ENCODE data around the gene LILRA5.
"Not testable (repeated sequence)": the region's sequence is repeated elsewhere in the genome, so short reads cannot be mapped to it uniquely, and the experiment has no call there.

LILRA5 gene

DNA sequence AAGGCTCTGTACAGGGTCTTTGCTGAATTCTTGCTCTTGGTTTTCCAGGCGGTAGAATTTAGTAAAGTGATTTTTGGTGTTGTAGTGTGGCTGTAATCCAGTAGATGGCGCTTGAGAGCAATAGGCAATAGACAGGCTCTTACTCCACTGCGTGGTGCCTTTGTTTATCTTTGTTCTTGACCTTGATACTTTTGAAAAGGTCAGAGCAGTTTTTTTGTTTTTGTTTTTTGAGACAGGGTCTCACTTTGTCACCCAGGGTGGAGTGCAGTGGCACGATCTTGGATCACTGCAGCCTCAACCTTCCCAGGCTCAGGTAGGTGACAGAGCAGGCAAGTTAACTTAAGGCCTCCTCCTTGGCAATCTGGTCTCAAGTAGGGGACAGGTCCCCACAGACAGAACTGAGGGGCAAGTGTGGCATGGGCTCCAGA is 12.2 kb upstream of the LILRA5 start:
- Mint-ChIP-seq H3K27ac (peak overlapping the region; percentile 67), H3K4me3 (no peak overlapping the region), H3K9me3 (peaks cover 9% of the 10 kb centered on the region), H3K27me3 (peaks cover 11% of the 10 kb centered on the region), H3K36me3 (ENCODE audit: low read depth) (peaks cover 5% of the 10 kb centered on the region), H3K4me1 (ENCODE audit: low read depth) (peaks cover 41% of the 10 kb centered on the region)
- intact Hi-C loops (cut with micrococcal nuclease): loop anchor here (1.0 to 2.0 kb wide), 2 partner anchors 30 to 66 kb away; no protein-coding TSS in a partner anchor

DNA sequence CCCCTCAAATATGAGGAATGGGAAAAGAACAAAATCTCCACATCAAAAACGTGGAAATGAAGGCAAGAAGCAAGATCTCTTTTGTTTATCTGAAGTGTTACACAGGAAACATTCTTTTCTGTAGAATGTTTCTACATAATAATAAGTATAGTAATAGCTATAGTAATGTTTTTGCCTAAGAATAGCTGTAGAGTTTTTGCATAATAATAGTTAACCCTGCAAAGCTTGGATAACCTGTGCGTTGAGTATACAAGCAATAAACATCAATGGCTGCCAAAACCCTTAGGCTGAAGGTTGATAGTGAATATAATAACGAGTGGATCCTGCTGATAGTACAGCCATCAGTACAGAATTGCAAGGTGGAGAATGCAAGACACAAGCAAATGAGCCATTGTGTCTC is 11.1 kb upstream of the LILRA5 start:
- no peak overlapping the region for H3K4me3 Mint-ChIP-seq
- H3K27me3 Mint-ChIP-seq: peaks cover 5% of the 10 kb centered on the region
- H3K9me3 Mint-ChIP-seq: peaks cover 9% of the 10 kb centered on the region
- no peak overlapping the region for H3K27ac Mint-ChIP-seq
- intact Hi-C loops (cut with micrococcal nuclease): loop anchor here (2.0 kb wide), 1 partner anchor 31 kb away; no protein-coding TSS in a partner anchor
- H3K4me1 Mint-ChIP-seq (ENCODE audit: low read depth): peaks cover 49% of the 10 kb centered on the region
- H3K36me3 Mint-ChIP-seq (ENCODE audit: low read depth): peaks cover 5% of the 10 kb centered on the region

DNA sequence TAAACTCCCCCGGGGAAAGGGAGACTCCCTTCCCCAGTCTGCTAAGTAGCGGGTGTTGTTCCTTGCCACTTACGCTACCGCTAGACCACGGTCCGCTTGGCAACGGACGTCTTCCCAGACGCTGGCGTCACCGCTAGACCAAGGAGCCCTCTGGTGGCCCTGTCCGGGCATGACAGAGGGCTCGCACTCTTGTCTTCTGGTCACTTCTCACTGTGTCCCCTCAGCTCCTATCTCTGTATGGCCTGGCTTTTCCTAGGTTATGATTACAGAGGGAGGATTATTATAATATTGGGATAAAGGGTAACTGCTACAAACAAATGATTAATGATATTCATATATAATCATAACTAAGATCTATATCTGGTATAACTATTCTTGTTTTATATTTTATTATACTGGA is 10.0 kb upstream of the LILRA5 start:
- H3K27me3 Mint-ChIP-seq: not testable (repeated sequence)

DNA sequence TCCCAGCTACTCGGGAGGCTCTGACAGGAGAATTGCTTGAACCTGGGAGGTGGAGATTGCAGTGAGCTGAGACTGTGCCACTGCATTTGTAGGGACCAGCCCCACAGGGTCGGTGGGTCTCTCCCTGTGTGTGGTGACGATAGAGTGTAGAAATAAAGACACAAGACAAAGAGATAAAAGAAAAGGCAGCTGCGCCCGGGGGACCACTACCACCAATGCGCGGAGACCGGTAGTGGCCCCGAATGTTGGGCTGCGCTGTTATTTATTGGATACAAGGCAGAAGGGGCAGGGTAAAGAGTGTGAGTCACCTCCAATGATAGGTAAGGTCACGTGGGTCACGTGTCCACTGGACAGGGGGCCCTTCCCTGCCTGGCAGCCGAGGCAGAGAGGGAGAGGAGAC is 9.3 kb upstream of the LILRA5 start:
- H3K27me3 Mint-ChIP-seq; intact Hi-C loops (cut with micrococcal nuclease); H3K4me3 Mint-ChIP-seq; H3K36me3 Mint-ChIP-seq (ENCODE audit: low read depth); H3K9me3 Mint-ChIP-seq: not testable (repeated sequence)
- peaks cover 59% of the 10 kb centered on the region for H3K4me1 Mint-ChIP-seq (ENCODE audit: low read depth)
- H3K27ac Mint-ChIP-seq: peak overlapping the region; percentile 51

More for the DNA sequence above, 10.0 kb upstream of the LILRA5 start:
- H3K36me3 Mint-ChIP-seq (ENCODE audit: low read depth); H3K27ac Mint-ChIP-seq; H3K9me3 Mint-ChIP-seq; H3K4me3 Mint-ChIP-seq; intact Hi-C loops (cut with micrococcal nuclease): not testable (repeated sequence)
- H3K4me1 Mint-ChIP-seq (ENCODE audit: low read depth): peaks cover 55% of the 10 kb centered on the region

DNA sequence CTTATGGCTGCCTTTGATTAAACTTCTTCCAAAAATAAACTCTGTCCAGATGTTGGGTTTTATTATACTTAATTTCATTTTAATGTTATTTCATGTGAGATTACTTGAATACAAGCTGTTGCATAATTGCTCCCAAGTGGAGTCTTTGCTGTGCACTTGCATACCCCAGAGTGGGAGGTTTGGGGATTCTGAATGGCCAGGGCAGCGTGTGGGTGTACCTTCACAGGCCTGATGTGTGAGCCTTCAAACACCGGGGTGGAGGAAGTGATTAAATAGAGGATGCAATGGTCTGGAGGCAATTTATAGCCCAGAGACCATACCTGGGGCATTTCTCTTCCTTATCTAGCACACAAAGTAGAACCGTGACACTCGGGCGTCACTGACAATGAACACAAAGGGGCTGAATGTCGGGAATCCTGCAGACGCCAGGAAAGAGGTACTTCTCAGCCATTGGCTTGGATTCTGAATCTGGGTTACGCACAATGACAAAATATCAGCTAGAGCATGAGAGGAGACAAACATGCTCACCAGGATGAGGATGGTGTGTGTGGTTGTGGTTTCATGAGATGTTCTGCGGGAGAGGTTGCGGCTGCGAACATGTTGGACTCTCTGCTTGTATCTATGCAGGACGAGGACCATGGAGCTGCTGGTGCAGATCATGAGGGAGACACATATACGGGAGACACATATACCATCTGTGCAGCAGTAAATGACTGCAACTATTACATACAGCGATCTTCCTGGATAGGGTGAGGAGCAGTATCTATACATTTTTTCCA is 7.1 kb upstream of the LILRA5 start:
- H3K4me1 Mint-ChIP-seq (ENCODE audit: low read depth): peaks cover 55% of the 10 kb centered on the region
- peaks cover 5% of the 10 kb centered on the region for H3K36me3 Mint-ChIP-seq (ENCODE audit: low read depth)
- H3K9me3 Mint-ChIP-seq: peaks cover 9% of the 10 kb centered on the region
- peak overlapping the region; percentile 44 for H3K27ac Mint-ChIP-seq
- intact Hi-C loops (cut with micrococcal nuclease): loop anchor here (5.0 to 10.0 kb wide), 2 partner anchors 38 to 55 kb away; partner anchors contain the start of gene LILRB2
- H3K27me3 Mint-ChIP-seq: no peaks in the 10 kb centered on the region
- H3K4me3 Mint-ChIP-seq: no peak overlapping the region

DNA sequence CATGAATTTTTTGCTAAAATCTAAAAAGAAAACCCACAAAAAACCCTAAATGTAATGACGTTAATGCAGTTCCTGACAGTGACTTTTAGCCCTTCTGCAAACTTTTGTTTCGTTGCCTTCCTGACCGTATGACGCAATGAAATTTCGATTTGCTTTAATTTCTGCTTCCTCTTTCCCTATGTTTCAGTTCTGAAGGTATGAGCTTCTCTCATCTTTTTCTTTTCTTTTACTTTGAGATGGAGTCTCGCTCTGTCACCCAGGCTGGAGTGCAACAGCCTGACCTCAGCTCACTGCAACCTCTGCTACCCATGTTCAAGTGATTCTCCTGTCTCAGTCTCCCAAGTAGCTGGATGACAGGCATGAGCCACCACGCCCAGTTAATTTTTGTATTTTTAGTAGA is 6.1 kb upstream of the LILRA5 start:
- no peaks in the 10 kb centered on the region for H3K27me3 Mint-ChIP-seq
- peaks cover 5% of the 10 kb centered on the region for H3K36me3 Mint-ChIP-seq (ENCODE audit: low read depth)
- H3K27ac Mint-ChIP-seq: peak overlapping the region; percentile 74
- H3K4me1 Mint-ChIP-seq (ENCODE audit: low read depth): peaks cover 50% of the 10 kb centered on the region
- peak overlapping the region; percentile 25 for H3K4me3 Mint-ChIP-seq
- H3K9me3 Mint-ChIP-seq: peaks cover 9% of the 10 kb centered on the region
- intact Hi-C loops (cut with micrococcal nuclease): loop anchor here (5.0 to 10.0 kb wide), 2 partner anchors 37 to 54 kb away; partner anchors contain the start of gene LILRB2

DNA sequence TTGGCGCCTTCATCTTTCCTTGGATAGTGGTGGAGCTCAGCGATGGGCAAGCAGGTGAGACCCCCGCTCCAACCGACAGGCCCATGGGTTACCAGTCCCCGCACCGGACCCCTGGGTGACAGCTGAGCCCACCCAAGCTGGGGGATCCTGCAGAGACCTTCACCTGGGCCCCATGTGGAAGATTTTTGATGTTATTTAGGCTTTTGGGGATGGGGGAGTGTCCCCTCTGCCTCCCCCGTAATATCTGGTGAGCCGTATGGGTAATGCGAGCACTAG is 4.9 kb upstream of the LILRA5 start:
- H3K27ac Mint-ChIP-seq: peak overlapping the region; percentile 74
- intact Hi-C loops (cut with micrococcal nuclease): loop anchor here (5.0 to 10.0 kb wide), 2 partner anchors 36 to 53 kb away; partner anchors contain the start of gene LILRB2
- H3K4me3 Mint-ChIP-seq: no peak overlapping the region
- peaks cover 5% of the 10 kb centered on the region for H3K36me3 Mint-ChIP-seq (ENCODE audit: low read depth)
- no peaks in the 10 kb centered on the region for H3K27me3 Mint-ChIP-seq
- H3K4me1 Mint-ChIP-seq (ENCODE audit: low read depth): peaks cover 61% of the 10 kb centered on the region
- H3K9me3 Mint-ChIP-seq: peaks cover 9% of the 10 kb centered on the region

DNA sequence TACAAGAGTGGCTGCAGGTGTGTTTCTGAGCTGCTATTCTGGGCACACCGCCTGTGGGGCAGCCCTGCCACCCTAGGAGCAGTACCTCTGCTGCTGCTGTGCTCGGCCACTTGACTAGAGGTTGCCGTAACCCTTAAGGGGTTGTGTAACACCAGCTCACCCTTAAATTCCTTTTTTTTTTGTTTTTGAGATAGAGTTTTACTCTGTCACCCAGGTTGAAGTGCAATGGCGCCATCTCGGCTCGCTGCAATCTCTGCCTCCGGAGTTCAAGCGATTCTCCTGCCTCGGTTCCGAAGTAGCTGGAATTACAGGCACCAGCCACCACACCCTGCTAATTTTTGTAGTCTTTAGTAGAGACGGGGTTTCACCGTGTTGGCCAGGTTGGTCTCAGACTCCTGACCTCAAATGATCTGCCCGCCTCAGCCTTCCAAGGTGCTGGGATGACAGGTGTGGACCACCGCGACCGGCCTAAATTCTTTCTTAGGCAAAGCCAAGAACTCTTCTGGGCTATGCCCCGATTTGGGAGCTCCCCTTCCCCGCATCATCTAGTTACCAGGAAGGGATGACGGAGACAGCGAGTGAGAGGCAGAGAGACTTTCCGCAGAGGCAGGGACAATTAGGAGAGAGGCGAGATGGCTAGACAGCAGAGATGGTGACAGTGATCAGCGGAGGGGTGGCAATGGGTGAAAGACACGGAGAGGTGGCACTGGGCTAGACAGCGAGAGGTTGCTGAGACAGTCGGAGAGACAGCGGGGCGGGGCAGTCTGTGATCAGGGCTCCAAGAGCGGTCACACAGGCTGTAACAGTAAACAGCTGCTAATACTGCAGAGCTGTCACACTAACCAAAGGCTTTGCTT is 4.4 kb upstream of the LILRA5 start:
- Mint-ChIP-seq H3K4me3 (no peak overlapping the region), H3K4me1 (ENCODE audit: low read depth) (peaks cover 65% of the 10 kb centered on the region), H3K9me3 (peaks cover 6% of the 10 kb centered on the region), H3K27me3 (no peaks in the 10 kb centered on the region), H3K27ac (peak overlapping the region; percentile 74), H3K36me3 (ENCODE audit: low read depth) (peaks cover 5% of the 10 kb centered on the region)
- intact Hi-C loops (cut with micrococcal nuclease): loop anchor here (5.0 to 10.0 kb wide), 2 partner anchors 35 to 53 kb away; partner anchors contain the start of gene LILRB2

DNA sequence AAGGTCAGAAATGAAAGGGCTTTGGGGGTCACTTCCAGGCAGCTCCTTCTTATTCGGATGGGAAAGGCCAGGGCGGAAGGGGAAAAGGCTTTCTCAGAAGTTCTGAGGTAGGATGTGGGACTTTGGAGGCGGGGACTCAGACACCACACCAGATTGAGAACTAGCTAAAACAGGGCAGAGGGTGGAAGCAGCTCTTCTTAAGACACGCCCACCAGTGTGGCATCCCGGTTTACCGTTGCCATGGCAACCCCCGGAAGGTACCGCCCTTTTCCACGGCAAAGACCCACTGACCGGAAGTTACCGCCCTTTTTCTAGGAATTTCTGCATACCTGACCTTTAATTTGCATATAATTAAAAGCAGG is 3.8 kb upstream of the LILRA5 start:
- Mint-ChIP-seq H3K4me1 (ENCODE audit: low read depth) (peaks cover 66% of the 10 kb centered on the region), H3K9me3 (no peaks in the 10 kb centered on the region), H3K27me3 (no peaks in the 10 kb centered on the region), H3K27ac (peak overlapping the region; percentile 74), H3K36me3 (ENCODE audit: low read depth) (no peaks in the 10 kb centered on the region), H3K4me3 (no peak overlapping the region)
- intact Hi-C loops (cut with micrococcal nuclease): loop anchor here (5.0 to 10.0 kb wide), 2 partner anchors 34 to 52 kb away; partner anchors contain the start of gene LILRB2

DNA sequence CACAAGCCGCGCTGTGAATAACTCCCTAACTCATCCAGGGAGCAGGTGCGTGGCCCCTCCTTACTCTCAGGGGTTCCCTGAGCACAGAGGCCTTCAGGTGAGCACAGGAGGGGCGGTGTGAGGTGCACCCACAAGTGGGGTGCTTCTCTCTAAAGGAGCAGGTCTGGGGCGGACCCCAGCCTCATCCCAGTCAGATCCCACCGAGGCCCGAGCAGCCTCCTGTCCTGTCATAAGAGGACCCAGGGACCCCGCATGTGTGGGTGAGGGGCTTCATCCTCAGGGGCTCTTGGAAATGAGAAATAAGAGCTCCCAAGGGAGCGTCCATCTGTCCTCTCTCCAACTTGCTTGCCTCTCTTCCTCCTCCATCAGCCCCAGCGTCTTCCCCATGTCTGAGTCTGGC is 3.0 kb upstream of the LILRA5 start:
- no peak overlapping the region for H3K4me3 Mint-ChIP-seq
- no peaks in the 10 kb centered on the region for H3K27me3 Mint-ChIP-seq
- peaks cover 69% of the 10 kb centered on the region for H3K4me1 Mint-ChIP-seq (ENCODE audit: low read depth)
- intact Hi-C loops (cut with micrococcal nuclease): loop anchor here (5.0 to 10.0 kb wide), 2 partner anchors 34 to 51 kb away; partner anchors contain the start of gene LILRB2
- peak overlapping the region; percentile 74 for H3K27ac Mint-ChIP-seq
- peaks cover 5% of the 10 kb centered on the region for H3K36me3 Mint-ChIP-seq (ENCODE audit: low read depth)
- no peaks in the 10 kb centered on the region for H3K9me3 Mint-ChIP-seq

DNA sequence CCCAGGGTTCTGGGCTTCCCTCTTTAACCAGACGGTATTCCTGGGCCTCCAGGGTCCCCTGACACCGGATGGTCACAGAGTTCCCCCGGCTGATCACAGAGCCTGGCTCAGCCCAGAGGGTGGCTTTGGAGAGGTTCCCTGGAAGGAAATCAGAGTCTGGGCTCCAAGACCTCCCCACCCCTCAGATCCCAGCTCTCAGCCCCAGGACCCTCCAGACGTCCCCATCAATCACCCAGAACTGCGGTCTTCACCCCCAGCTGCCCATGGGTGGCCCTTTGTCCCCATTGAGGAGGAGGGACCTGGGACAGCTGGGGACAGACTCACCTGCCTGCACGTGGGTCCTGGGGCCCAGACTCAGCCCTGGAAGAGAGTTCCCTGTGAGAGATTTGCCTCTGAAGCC is 955 bp downstream of the LILRA5 start:
- H3K27me3 Mint-ChIP-seq: no peaks in the 10 kb centered on the region
- peaks cover 68% of the 10 kb centered on the region for H3K4me1 Mint-ChIP-seq (ENCODE audit: low read depth)
- peak overlapping the region; percentile 71 for H3K4me3 Mint-ChIP-seq
- no peaks in the 10 kb centered on the region for H3K9me3 Mint-ChIP-seq
- peaks cover 18% of the 10 kb centered on the region for H3K36me3 Mint-ChIP-seq (ENCODE audit: low read depth)
- peak overlapping the region; percentile 97 for H3K27ac Mint-ChIP-seq
- intact Hi-C loops (cut with micrococcal nuclease): loop anchor here (10.0 kb wide), 1 partner anchor 47 kb away; no protein-coding TSS in a partner anchor

DNA sequence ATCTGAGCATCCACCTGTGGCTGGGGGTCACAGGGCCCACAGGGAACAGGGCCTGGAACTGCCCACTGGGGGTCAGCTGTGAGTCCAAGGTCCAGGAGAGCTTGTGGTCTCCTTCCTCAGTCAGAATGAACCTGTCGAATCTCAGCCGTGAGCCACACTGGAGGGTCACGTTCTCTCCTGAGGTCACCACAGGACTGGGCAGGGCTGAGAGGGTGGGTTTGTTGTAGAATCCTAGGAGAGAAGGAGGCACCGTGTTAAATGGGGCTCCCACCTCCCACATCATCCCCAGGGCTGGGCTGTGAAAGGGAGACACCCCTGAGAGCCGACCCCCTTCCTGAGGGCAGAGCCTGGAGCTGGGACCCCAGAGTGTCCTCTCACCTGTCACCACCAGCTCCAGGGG is 1.5 kb downstream of the LILRA5 start:
- H3K27ac Mint-ChIP-seq: peak overlapping the region; percentile 97
- peaks cover 68% of the 10 kb centered on the region for H3K4me1 Mint-ChIP-seq (ENCODE audit: low read depth)
- intact Hi-C loops (cut with micrococcal nuclease): loop anchor here (10.0 kb wide), 1 partner anchor 47 kb away; no protein-coding TSS in a partner anchor
- H3K9me3 Mint-ChIP-seq: no peaks in the 10 kb centered on the region
- H3K36me3 Mint-ChIP-seq (ENCODE audit: low read depth): peaks cover 23% of the 10 kb centered on the region
- H3K27me3 Mint-ChIP-seq: no peaks in the 10 kb centered on the region
- H3K4me3 Mint-ChIP-seq: no peak overlapping the region

DNA sequence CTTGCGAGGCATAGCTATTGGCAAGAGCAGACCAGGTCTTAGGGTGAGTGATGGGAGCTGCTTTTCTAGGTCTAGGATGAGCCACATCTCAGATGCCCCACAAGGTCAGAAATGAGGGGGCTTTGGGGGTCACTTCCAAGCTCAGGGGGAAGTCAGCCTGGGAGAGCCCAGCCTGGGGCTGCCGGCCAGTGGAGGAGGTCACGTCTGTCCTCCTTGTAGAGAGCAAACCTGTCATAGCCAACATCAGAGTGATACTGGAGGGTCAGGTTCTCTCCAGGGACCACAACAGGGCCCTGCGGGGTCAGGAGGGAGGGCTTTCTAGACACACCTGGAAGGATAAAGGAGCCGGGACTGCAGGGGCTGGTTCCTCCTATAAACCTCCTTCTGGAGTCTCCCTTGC is 2.4 kb downstream of the LILRA5 start:
- Mint-ChIP-seq H3K9me3 (no peaks in the 10 kb centered on the region), H3K4me1 (ENCODE audit: low read depth) (peaks cover 69% of the 10 kb centered on the region), H3K27me3 (peaks cover 2% of the 10 kb centered on the region), H3K4me3 (no peak overlapping the region), H3K36me3 (ENCODE audit: low read depth) (peaks cover 25% of the 10 kb centered on the region), H3K27ac (peak overlapping the region; percentile 97)
- intact Hi-C loops (cut with micrococcal nuclease): loop anchor here (10.0 kb wide), 1 partner anchor 46 kb away; no protein-coding TSS in a partner anchor

DNA sequence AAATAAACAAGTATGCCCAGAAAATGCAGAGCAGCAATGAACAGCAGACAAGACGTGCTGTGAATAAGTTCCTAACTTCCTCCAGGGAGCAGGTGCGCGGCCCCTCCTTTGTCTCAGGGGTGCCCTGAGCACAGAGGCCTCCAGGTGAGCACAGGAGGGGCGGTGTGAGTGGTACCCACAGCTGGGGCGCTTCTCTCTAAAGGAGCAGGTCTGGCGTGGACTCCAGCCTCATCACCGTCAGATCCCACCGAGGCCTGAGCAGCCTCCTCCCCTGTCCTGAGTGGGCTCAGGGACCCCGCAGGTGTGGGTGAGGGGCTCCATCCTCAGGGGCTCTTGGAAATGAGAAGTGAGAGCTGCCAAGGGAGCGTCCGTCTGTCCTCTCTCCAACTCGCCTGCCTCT is 3.2 kb downstream of the LILRA5 start:
- Mint-ChIP-seq H3K4me1 (ENCODE audit: low read depth) (peaks cover 76% of the 10 kb centered on the region), H3K27me3 (peaks cover 2% of the 10 kb centered on the region), H3K4me3 (no peak overlapping the region), H3K27ac (no peak overlapping the region), H3K36me3 (ENCODE audit: low read depth) (peaks cover 25% of the 10 kb centered on the region), H3K9me3 (no peaks in the 10 kb centered on the region)
- intact Hi-C loops (cut with micrococcal nuclease): loop anchor here (10.0 kb wide), 1 partner anchor 45 kb away; no protein-coding TSS in a partner anchor

Data from dendritic cell treated with granulocyte-macrophage colony-stimulating factor and Interleukin-4, amounts not matched to agents 40 ng/mL and 50 ng/mL, for 4 days (primary cell).